Mucosa of rectum (tissue), 2 donors: Measurements from ENCODE around the gene AIFM3.

Experiments
- H3K27ac ChIP-seq, 2 donors: one replicate each; pipeline ENCODE4 v1.7.0; 2013; ENCODE audit warnings: inconsistent platforms in 2 of 2, low read depth in 2 of 2, low read length in 2 of 2
- H3K27me3 ChIP-seq, 2 donors: one replicate each; pipeline ENCODE4 v1.7.0; 2013; ENCODE audit warnings: low read length in 2 of 2; ENCODE audit not compliant: control insufficient read depth in 2 of 2, insufficient read depth in 2 of 2
- H3K36me3 ChIP-seq, 2 donors: one replicate each; pipeline ENCODE4 v1.7.0; 2013; ENCODE audit warnings: low read length in 2 of 2; ENCODE audit not compliant: control insufficient read depth in 2 of 2, insufficient read depth in 2 of 2
- H3K4me1 ChIP-seq, 2 donors: one replicate each; pipeline ENCODE4 v1.7.0; 2013; ENCODE audit warnings: low read length in 2 of 2, mild to moderate bottlenecking in 1 of 2; ENCODE audit not compliant: control insufficient read depth in 2 of 2, insufficient read depth in 2 of 2
- H3K4me3 ChIP-seq, 2 donors: one replicate each; pipeline ENCODE4 v1.7.0; 2013; ENCODE audit warnings: low read length in 2 of 2
- H3K9ac ChIP-seq, 2 donors: one replicate each; pipeline ENCODE4 v1.7.0; 2013; ENCODE audit warnings: low read length in 2 of 2, low read depth in 1 of 2, mild to moderate bottlenecking in 1 of 2
- H3K9me3 ChIP-seq, 2 donors: one replicate each; pipeline ENCODE4 v1.7.0; 2013; ENCODE audit warnings: low read length in 2 of 2; ENCODE audit not compliant: control insufficient read depth in 2 of 2
- donor health status: healthy.
- donor health status: Normal muscosa, but diverticular disease.

AIFM3 gene

DNA sequence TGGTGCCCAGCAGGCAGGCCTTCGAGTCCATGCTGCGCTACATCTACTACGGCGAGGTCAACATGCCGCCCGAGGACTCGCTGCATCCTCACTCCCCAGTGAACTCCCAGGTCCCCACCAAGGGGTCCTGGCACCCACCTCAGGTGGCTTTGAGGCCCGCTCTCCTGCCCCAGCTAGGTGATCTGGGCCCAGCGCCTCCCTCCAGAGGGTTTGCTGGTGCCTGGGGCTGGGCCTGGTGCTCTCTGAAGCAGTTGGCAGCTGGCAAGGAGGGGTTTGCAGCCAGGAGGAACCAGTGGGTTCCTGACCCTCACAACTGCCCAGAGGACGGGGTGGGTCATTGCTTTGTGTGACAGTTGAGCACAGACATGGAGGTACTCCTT lies 29.0 kb downstream of the AIFM3 start:
- Histone ChIP-seq H3K9ac (no peak overlapping the region), H3K27me3 (no peaks in the 10 kb centered on the region), H3K4me3 (no peak overlapping the region), H3K4me1 (peaks cover 9 to 10% of the 10 kb centered on the region in 2 donors), H3K27ac (no peak overlapping the region), H3K9me3 (no peaks in the 10 kb centered on the region), H3K36me3 (peaks cover 23 to 42% of the 10 kb centered on the region in 2 donors)

DNA sequence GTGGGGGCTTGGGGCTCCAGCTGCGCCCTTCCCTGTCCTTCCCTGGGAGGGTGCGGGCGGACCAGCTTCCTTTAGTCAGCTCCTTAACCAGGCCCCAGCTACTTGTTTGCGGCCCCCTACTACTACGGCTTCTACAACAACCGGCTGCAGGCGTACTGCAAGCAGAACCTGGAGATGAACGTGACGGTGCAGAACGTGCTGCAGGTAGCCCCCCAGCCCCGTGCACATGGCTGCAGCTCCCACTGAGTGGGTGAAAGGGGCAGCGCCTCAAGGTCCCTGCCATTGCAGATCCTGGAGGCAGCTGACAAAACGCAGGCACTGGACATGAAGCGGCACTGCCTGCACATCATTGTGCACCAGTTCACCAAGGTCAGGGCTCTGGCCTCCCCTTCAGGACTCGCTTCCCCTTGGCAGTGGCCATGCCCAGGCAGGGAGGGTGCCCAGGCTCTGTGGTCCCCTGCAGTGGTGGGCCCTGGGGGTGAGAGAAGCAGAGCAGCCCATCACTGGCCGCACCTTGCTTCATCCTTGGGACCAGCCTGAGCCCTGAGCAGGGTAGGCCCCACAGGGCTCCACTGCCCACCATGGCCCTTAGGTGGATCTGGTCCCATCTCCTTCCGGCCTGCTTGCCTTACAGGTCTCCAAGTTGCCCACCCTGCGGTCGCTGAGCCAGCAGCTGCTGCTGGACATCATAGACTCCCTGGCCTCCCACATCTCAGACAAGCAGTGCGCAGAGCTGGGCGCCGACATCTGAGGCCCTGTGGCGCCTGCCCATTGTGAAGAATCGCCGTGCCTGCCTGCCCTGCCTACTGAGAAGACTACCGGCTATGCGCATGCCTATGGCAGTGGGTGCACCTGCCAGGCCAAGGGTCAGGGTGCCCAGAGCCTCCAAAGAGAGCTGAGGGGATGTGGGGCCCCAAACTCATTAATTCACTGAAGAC lies 29.8 kb downstream of the AIFM3 start:
- Histone ChIP-seq H3K4me1 (peaks cover 16% of the 10 kb centered on the region in 2 donors), H3K4me3 (no peak overlapping the region), H3K9ac (no peak overlapping the region), H3K27ac (no peak overlapping the region), H3K36me3 (peaks cover 18 to 42% of the 10 kb centered on the region in 2 donors), H3K27me3 (no peaks in the 10 kb centered on the region), H3K9me3 (no peaks in the 10 kb centered on the region)

DNA sequence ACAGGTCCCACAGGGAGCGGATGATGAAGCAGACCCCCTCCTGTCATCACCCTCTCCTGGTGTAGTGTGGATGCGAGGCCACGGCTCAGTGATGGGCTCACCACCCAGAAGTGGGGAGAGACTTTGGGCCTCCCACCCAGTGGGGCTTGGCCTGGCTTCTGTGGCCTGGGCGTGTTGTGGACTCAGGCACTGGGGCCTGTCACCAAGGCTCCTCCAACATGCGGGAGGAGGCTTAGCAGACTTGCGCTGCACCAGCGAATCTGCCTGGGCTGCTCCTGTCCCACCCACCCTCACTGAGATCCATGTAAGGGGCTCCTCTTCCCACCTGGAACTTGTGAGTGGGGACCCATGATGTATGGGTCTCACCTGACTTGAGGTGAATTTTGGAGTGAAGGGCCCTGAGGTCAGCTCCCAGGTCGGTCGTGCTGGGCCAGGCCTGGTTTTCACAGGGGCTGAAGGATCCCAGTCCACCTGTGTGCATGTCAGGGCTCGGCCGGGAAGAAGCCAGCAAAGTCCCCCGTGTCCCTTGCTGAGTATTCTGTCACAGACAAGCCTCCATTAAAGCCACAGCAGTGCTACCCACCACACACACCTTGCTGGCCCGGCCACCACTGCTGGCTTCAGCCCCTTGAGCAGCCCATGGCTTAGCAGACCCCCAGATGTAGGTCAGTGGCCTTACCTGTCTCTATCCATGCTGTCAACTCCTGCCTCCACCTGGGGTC lies 30.6 kb downstream of the AIFM3 start:
- Histone ChIP-seq H3K36me3 (peaks cover 11 to 34% of the 10 kb centered on the region in 2 donors), H3K4me3 (no peak overlapping the region), H3K4me1 (peaks cover 16% of the 10 kb centered on the region in 2 donors), H3K27ac (no peak overlapping the region), H3K9me3 (no peaks in the 10 kb centered on the region), H3K9ac (no peak overlapping the region), H3K27me3 (no peaks in the 10 kb centered on the region)

DNA sequence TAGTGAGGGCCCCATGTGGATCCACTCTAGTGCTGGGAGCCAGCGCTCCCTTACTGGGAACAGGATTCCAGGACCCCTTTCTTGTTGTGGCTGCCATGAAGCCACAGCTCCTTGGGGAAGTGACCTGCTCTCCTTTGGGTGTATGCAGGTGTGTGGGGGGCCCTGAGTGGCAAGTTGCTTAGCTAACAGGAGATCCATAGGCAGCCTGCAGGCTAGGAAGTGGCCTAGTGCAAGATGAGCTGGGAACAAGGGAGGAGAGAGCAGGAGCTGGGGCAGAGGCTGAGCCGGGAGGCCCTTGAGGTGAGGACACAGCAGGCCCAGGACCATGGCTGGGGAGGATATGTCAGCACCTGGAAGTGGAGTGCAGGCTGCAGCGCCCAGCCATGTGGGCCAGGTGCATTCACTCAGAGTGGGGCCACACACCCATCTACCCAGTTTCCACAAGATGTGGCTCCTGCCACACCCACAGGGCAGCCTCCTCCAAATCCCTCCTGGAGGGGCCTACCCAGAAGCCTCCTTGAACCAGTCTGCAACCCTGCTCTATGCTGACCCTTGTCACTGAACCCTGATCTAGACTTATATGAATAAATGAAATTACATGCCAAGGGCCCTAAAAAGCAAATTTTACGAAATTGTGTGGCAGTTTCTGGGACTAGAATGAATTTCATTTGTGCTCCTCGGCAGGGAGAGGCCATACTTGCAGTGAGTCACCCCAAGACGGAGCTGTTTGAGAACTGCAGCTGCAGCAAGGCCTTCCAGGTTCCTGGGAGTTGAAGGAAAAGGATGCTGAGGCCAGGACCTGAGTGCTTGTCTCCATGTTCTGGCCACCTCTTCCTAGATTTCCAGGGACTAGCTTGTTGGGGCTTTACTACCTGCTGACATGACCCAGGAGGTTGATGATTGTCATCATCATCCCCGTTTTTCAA lies 31.6 kb downstream of the AIFM3 start:
- Histone ChIP-seq H3K4me3 (no peak overlapping the region), H3K27me3 (no peaks in the 10 kb centered on the region), H3K4me1 (peaks cover 22 to 24% of the 10 kb centered on the region in 2 donors), H3K9me3 (no peaks in the 10 kb centered on the region), H3K36me3 (peaks cover 8 to 29% of the 10 kb centered on the region in 2 donors), H3K27ac (no peak overlapping the region), H3K9ac (no peak overlapping the region)

DNA sequence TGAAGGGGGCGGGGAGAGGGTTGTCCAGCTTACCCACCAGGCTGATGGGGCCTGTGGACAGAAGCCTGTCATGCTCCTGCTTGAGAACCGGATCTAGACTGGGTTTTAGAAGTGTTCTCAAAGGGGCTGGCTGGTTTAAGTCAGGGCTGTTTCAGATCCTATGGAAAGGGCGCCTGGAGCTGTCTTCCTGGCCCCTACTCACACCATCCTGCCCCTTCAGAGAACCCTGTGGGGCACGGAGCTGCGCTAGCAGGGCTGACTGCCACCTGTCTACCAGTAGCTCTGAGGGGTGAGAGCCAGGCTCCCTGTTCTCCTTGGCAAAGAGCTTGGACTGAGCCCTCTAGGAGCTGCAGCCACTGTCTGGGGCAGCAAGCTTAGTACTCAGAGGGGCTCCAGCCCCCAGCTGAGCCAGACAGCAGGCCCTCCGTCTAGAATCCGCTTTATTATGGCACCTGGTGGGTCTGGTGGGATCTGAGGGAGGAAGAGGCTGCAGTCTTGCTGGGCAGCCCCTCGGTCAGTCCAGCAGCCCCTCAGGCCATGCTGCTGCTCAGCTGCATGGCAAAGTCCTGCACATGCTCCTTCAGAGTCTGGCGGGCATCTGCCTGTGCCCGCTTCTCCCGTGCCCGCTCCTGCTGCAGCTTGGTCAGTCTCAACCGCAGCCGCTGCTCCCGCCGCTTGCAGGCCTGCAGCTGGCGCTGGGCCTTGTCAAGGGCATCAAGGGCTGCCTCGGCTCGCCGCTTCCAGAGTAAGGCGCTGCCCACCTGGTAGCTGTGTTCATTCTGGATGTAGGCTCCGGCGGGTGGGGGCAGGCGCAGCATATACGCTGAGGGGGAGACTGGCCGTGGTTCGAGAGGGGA lies 32.5 kb downstream of the AIFM3 start:
- H3K9me3 ChIP-seq = no peaks in the 10 kb centered on the region
- H3K27me3 ChIP-seq = no peaks in the 10 kb centered on the region
- peaks cover 8 to 29% of the 10 kb centered on the region in 2 donors for H3K36me3 ChIP-seq
- peaks cover 22 to 26% of the 10 kb centered on the region in 2 donors for H3K4me1 ChIP-seq
- no peak overlapping the region for H3K4me3 ChIP-seq
- H3K27ac ChIP-seq = no peak overlapping the region
- H3K9ac ChIP-seq = no peak overlapping the region

DNA sequence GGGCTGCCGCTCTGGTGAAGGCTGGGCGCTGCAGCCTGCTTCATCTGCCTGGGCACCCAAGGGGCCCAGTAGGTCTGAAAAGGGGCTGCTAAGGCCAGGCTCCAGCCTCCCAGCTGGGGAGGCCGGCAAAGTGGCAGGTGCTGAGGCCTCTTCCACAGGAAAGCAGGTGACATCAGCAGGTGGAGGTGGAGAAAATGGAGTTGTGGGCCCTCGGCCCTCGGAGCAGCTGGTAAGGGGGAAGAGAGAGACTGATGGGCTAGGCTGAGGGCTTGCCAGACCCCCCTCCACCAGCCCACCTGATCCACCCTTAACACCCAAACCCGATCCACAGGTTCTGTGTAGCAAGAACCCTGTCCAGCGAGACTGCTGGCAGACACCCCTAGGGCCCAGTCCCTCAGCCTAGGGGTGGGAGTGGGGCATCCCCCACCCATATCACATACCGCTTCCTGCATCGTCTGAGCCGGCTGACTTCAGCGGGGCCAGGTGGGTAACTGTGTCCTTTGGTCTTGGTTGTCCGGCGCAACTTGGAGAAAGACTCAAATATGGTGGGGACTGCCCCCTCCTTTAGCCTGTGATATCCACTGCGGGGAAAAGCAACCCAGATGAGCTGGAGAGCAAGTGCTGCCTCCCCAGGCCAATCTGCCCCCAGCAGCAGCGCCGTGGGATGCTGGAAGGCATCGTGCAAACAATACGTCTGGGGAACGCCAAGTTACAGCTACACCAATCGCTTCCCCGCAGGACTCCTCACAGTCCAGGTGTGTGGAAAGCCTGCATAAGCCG lies 33.3 kb downstream of the AIFM3 start:
- H3K36me3 ChIP-seq = peaks cover 8 to 29% of the 10 kb centered on the region in 2 donors

DNA sequence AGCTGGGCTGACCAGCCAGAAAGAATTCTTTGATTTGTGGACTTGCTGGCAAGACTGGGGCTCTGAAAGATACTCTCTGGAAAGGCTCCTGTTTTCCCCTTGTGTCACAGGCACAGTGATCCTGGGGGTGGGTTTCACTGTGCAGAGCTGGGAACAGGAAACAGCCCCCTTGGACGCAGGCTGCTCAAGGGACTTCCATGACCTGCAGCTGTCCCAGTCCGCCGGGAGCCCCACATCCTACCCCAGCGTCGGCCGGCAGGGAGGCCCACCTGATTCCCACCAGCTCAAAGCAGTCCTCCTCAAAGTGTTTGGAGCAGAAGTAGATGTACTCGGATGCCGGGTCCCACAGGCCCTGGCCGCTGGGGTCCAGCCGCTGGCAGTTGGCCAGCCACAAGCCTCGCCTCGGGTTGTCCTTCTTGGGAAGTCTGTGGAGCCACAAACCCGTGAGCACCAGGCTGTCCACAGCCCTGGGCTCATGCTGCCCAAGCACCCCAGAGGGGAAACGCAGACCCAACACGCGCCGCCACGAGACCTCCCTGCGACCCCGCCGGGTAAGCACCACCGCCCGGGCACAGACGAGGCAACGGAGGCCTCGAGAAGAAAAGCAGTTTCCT lies 34.0 kb downstream of the AIFM3 start:
- H3K4me1 ChIP-seq = peaks cover 22 to 26% of the 10 kb centered on the region in 2 donors
- no peaks in the 10 kb centered on the region for H3K27me3 ChIP-seq
- peak overlapping the region; percentile 91 to 93 for H3K4me3 ChIP-seq
- H3K9ac ChIP-seq = peak overlapping the region; percentile 90 to 91
- H3K9me3 ChIP-seq = no peaks in the 10 kb centered on the region
- H3K36me3 ChIP-seq = peaks cover 8 to 29% of the 10 kb centered on the region in 2 donors
- H3K27ac ChIP-seq = peak overlapping the region; percentile 99

More for the DNA sequence above, 33.3 kb downstream of the AIFM3 start:
- Histone ChIP-seq H3K4me3 (peak overlapping the region; percentile 91 to 93), H3K27me3 (no peaks in the 10 kb centered on the region), H3K4me1 (peaks cover 22 to 26% of the 10 kb centered on the region in 2 donors), H3K9me3 (no peaks in the 10 kb centered on the region), H3K27ac (peak overlapping the region in 1 of 2 donors; percentile 99), H3K9ac (peak overlapping the region; percentile 60 to 91)

DNA sequence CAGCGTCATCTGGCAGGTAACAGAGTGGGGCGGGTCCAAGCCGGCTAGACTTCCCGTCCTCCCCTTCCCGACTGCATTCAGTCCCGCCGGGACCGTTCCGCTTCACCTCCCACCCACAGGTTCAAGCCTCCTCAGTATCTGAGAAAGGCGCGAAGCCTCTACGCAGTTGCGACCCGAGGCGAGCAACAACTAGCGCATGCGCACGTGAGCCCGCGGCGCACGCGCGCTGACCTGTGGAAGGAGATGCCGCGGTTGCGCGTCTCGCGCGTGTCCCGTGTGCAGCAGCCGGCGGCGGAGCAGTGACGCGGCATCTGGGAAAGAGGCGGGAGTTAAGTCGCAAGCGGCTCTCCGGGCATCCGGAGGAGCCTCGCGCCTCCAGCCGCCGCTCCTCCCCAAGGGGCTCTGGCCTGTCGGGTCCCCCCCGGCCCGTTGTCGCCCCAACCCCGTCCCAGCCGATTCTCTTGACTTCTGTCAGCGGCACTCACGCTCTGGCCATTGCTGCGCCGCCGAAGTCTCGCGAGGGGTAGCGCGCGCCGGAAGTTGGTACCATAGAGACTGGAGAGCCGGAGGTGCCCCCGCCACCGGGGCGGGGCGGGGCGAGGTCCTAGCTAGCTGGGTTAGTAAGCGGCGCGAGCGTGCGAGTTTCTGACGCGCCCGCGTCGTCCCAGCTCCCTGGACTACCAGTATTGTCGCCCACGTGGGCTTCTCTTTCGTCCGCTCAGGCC lies 34.7 kb downstream of the AIFM3 start, which contains the start of gene THAP7:
Gene THAP7 (minus strand): TSS at position 518 of the 725 bp plus-strand sequence. CDS start 207 bp downstream, at position 311.
- H3K4me3 ChIP-seq = peak within 1 kb of the TSS; percentile 91 to 93
- H3K9ac ChIP-seq = peak within 1 kb of the TSS; percentile 90 to 91
- H3K9me3 ChIP-seq = no peaks in the 10 kb centered on the region

More for the DNA sequence above, 34.7 kb downstream of the AIFM3 start, which contains the start of gene THAP7:
- Histone ChIP-seq H3K4me1 (peaks cover 22 to 26% of the 10 kb centered on the region in 2 donors), H3K27ac (peak within 1 kb of the TSS; percentile 99), H3K27me3 (no peaks in the 10 kb centered on the region), H3K36me3 (peaks cover 8 to 26% of the 10 kb centered on the region in 2 donors)
